ENCODE measurements around the gene FRMD8.

GRCh38 chr11:65399845-65400244, 13.4 kb downstream of the FRMD8 start:
- TF ChIP-seq, protein P1, sequence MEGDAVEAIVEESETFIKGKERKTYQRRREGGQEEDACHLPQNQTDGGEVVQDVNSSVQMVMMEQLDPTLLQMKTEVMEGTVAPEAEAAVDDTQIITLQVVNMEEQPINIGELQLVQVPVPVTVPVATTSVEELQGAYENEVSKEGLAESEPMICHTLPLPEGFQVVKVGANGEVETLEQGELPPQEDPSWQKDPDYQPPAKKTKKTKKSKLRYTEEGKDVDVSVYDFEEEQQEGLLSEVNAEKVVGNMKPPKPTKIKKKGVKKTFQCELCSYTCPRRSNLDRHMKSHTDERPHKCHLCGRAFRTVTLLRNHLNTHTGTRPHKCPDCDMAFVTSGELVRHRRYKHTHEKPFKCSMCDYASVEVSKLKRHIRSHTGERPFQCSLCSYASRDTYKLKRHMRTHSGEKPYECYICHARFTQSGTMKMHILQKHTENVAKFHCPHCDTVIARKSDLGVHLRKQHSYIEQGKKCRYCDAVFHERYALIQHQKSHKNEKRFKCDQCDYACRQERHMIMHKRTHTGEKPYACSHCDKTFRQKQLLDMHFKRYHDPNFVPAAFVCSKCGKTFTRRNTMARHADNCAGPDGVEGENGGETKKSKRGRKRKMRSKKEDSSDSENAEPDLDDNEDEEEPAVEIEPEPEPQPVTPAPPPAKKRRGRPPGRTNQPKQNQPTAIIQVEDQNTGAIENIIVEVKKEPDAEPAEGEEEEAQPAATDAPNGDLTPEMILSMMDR (conservative IDR thresholded peaks at IDR 0.05; ENCODE audit: low read depth in 2 of 2), result no peak
- TF ChIP-seq EZH2 (IDR thresholded peaks at IDR 0.05; ENCODE audit: low read depth, unreplicated experiment) (no peak), ETS1 (IDR thresholded peaks at IDR 0.05) (no peak), POLR2AphosphoS5 (IDR thresholded peaks at IDR 0.05; ENCODE audit: low read depth) (no peak), REST (IDR thresholded peaks at IDR 0.05; ENCODE audit: unreplicated experiment) (no peak), EZH2phosphoT487 (IDR thresholded peaks at IDR 0.05; ENCODE audit: unreplicated experiment) (no peak), CREB1 (CRISPR knock-in tag; IDR thresholded peaks at IDR 0.05; ENCODE audit: low read depth) (no peak), JUNB (IDR thresholded peaks at IDR 0.05; ENCODE audit: unreplicated experiment) (no peak), STAT1 (IDR thresholded peaks at IDR 0.05; ENCODE audit: unreplicated experiment) (no peak), ZNF114 (CRISPR knock-in tag; IDR thresholded peaks at IDR 0.05) (no peak), ZNF462 (CRISPR knock-in tag; IDR thresholded peaks at IDR 0.05) (no peak), NANOG (IDR thresholded peaks at IDR 0.05; ENCODE audit: borderline replicate concordance) (no peak), ZNF331 (CRISPR knock-in tag; IDR thresholded peaks at IDR 0.05; ENCODE audit: low read depth) (no peak)
